Measurements from ENCODE around the gene CARHSP1.
"Not testable (repeated sequence)": the region's sequence is repeated elsewhere in the genome, so short reads cannot be mapped to it uniquely, and the experiment has no call there.

The CARHSP1 gene

DNA sequence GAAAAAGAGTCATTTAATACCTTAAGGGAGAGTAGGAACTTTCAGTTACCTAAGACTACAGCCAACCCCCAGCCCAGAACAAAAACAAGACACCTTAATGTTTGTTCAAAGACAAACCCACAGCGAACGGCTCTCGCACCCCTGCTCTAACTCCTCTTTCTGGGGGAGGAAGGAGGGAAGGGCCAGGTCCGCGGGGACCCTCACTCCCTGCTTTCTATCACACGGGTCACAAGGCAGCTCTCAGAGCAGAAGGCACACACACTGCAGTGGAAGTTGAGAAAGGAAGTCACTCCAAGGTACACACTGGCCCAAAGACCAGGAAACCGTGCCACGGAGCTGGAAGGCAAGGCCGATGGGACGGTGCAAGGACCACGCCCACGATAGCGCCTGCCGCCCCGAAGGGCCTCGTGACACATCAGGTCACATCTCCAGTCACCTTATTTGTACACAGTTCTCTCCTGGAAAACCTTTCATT, 23.3 kb upstream of the CARHSP1 start:
- peak in 1 of 2 experiments; percentile 37 for DNase-seq

DNA sequence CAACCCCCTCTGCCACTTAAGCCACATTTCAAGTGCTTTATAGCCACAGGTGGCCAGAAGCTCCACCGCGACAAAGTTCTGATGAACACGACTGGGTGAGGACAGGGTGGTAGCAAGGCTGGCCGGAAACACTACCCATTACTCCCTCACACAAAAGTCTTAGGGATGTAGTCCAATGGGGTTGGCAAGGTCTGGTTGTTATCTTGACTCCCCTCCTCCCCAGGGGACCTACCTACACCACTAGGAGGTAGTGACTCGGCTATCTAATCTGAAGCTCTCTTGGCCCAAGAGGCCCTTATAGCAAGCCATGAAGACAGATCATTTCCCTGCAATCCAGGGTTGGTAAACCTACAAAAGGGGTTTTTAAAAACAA, 21.7 kb upstream of the CARHSP1 start:
- no peak for DNase-seq

DNA sequence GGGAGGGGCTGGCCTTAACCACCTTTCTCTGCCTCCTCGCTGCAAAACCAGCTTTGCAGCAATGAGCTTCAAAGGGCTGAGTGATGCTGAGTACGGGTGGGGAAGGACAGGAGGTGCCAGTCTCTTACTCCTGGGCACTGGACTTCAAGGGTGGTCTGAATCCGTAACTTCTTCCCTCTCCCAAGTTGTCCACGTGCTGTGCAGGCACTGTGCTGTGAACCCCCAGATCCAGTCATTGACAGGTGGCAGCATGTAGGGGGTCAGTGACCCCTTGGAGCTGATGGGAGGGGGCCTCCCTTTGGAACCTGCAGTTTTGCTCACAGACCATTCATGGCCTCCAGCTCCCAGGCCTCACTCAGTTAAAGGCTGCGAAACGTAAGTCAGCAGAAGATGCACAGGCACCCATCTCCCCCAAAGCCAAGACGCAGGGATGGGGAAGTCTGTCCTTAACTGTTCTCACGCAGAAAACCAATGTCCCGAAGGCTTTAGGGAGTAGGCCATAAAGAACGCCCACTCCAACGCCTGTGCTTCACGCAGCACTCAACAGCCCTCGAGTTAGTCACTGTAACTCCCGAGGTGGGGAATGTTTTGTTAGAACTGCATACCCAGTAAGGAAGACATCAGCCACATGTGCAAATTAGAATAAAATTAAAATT, 21.2 kb upstream of the CARHSP1 start:
- DNase-seq = no peak

DNA sequence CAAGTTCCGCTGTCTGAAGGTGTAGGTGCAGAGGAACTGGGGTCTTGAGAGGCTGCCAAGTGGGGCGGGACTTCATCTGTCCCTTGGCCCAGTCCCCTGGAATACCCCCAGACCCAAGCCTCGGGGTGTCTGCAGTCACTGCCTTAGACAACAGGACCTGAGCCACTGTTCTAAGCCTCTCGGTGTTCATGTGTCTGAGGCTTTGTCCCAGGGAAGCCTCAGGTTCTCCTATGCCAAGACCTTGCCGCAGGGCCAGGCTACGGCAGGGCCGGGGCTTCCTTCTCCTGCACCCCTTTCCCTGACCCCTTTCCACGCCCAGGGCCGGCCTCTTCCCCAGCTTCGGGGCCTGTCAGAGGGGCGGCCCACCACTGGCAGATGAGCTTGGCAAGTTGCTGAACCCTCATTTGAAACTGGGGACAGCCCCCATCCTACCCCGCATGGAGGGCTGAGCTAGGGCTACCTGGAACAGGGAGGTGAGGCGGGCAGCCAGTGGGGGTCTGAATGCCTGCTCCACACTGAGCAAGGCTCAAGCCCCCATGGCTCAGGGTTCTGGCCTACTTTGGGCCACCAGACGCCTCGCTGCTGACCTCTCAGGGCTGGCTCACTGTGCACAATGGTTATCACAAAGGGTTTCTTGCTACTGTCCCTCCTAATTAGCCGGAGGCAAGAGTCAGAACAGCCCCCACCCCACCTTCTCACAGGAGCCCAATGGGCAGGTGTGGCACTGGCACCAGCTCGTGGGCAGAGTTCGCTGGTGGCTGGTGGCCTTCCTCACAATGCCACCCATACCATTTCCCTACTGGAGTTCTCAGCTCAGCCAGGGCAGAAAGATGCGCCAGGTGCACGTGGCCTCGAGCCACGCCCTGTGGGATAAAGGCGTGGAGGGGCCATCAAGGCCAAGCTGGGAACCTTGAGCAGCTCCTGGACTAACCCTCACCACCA, 20.4 kb upstream of the CARHSP1 start:
- DNase-seq = no peak

DNA sequence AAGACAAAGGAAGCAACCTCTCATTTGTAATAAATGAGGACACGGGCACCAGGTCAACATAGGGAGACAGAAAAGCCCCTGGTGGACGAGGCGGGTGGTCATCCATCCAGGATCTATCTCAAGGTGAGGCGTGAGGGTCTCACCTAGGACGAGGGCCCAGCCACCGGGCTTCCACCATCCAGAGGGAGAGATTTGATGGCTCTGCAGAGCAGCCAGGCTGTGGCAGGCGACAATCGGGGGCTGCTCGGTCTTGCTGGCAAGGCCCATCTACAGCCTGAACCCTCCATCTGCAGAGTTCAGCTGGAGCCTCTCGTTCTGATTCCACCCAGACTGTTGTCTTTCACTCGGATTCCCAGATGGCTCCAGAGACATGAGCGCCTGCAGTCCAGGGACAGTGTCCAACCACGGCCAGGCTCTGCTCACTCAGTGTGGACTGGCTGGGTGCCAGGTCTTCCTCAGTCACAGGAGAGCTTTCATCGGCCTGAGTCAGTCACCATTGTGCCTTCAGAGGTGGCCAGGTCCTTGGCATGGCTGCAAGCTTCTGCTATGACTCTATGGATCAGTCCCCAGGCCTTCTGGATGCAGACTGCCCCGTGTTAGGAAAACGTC, 19.2 kb upstream of the CARHSP1 start:
- DNase-seq = no peak

DNA sequence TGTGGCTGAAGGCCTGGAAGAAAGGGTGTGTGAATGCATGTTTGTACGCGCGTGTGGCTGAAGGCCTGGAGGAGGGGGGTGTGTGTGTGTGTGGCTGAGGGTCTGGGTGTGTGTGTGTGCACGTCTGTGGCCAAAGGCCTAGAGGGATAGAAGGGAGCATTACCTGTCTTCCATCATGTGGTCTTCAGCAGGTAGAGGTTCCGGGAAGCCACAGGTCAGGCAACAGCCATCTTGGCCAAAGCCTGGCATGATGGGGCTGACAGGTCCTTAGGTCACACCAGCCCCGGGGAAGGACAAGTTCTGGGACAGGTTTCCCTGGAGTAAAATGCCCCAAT, 18.6 kb upstream of the CARHSP1 start:
- DNase-seq = no peak

DNA sequence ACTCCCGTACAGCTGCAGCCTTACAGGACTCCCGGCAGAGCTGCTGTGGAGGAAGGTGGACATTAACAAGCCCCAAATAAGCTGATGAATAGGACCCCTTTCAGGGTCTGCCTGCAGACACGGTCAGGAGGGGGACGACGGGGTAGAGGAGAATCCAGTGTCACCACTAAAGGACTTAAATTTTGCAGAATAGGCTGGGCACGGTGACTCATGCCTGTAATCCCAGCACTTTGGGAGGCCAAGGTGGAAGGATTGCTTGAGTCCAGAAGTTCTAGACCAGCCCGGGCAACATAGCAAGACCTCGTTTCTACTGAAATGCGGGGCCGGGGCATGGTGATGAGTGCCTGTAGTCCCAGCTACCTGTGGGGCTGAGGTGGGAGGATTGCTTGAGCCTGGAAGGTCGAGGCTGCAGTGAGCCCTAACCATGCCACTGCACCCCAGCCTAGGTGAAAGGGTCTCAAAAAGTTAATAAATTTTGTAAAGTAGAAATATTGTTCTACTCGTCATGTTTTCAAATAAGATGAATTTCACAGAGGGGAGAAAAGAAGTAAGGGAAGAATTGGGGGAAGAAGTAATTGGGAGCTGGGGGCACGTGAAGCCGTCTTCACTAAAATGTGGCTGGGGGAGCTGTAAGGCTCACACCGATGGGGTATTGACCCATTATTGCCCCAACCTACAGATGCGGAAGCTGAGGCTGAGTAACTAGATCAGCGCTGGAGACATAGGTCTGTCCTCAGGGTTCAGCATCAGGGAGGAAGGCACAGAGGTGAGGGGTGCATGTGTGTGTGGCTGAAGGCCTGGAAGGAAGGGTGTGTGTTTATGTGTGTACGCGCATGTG, 18.0 kb upstream of the CARHSP1 start:
- no peak for DNase-seq

DNA sequence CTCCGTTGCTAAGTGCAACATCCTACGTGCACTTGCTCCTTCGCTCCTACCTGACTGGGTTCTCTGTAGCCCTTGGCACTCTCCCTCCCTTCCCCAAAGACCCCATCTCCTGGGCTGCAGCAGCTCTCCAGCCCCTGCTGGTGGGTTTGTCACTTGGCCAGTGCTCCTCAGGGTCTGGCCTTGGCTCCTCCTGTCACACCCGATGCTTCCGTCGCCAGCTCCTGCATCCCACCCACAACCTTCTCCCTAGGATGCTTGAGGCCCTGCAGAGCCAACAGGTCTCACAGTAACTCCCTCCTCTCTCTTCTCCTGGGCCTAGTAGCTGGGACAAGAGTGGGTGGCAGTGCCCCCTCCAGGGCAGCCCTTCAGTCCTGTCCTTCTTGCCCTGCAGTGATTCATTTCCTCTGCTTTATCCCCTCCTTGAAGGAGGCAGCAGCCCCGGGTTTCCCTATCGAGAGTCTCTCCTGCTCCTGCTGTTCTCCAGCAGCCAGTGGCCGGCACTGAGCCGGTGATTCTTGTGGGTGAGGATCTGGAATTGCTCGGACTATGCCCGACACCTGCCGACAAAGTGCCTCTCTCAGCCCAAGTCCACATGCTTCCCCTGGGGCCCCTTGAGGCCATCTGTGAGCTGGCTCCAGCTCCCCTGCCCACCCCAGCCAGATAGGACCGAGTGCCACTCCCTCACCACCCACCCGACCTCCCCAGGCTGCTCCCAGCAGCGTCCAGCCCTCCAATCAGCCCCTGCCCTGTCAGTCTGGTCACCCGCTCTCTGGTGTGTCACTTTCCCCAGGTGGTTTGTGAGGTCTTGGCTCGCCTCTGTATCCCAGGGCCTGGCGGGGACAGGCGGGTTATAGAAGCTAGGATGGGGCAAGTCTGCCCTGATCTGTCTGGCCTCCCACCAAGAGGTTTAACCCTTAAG, 17.1 kb upstream of the CARHSP1 start:
- DNase-seq = no peak

DNA sequence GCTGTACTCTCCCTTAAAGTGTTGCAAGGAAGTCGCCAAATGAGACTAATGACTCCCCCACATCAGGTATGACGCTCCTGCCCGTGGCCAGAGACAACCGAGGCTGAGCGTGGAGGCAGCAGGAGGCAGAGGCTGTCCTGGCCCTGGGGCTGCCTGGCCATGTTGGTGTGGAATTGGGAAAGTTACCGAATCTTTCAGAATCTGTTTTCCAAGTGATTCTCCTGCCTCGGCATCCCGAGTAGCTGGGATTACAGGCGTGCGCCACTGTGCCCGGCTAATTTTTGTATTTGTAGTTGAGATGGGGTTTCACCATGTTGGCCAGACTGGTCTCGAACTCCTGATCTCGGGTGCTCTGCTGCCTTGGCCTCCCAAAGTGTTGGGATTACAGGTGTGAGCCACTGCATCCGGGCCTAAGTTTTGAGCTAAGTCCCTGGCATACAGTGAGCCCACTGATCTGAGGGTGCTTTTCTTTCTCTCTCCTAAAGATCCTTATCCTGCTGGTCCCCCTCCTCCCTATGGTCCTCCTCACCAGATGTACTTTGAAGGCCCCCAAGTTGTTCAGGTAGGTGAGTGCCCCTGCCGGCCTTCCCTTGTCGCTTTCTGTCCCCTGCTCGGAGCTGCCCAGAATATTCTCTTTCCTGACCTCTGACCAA, 14.0 kb upstream of the CARHSP1 start:
- no peak for DNase-seq

DNA sequence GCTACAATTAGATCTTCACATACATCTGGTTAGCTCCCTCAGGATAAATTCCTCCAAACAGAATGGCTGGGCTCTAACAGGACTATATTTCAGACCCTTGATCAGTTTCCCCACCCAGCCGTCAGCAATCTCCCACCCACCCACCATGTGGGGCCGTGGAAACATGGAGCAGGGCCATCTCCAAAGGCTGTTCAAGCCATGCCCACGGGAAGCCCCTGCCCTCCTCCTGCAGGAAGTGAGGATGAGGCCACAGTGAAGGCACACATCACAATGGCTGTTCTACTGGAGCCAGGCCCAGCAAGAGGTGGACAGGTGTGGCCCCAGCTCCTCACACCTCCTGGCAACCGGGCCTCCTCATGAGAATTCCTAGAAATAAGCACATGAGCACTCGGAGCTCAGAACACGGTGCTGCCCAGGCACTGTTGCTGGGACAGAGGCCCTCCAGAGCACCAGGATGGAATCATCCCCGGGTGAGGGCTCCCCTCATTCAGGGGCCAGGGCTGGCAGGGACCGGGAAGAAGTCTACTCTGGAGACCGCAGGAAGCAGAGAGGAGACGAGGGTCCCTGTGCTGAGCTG, 13.3 kb upstream of the CARHSP1 start, which contains the start of gene LITAFD:
LITAFD (plus strand) TSS at position 311 of the 577 bp plus-strand sequence. CDS start 2,005 bp downstream, outside the sequence.
- no peak for DNase-seq

DNA sequence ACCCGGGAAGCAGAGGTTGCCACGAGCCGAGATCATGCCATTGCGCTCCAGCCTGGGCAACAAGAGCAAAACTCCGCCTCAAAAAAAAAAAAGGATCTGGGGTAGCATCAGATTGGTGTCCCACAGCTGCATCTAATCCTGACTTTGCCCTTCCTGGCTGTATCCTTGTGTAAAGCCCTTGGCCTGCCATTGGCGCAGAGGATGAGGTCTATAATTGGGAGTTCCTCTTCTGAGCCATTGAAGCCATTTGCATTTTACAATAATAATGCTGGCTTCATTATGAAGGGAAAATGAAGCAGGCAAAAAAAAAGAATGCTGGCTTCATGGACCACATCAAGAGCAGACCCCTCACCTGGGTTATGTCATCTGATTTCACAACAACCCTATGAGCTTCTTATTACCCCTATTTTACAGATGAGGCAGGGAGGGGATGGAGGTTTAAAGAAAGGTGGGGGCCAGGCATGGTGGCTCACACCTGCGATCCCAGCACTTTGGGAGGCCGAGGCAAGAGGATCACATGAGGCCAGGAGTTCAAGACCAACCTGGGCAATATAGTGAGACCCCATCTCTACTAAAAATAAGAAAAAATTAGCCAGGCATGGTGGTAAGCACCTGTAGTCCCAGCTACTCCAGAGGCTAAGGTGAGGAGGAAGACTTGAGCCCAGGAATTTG, 12.2 kb upstream of the CARHSP1 start:
- no peak for DNase-seq

DNA sequence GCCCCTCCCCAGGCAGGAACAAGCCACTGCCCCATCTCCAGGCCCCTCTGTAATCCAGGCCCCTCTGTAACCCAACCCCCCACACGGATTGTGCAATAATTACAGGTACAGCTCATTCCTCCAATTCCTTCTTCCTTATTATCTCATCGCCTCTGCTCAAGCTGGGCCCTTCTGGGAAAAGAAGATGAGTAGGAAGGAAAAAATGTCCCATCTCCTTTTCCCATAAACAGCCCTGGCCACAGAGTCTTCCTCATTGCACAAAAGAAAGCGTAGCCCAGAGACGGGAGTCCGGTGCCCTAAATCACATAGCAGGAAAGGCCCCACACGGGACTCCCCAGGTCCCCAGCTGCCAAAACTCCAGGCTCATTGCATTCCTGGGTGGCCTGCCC, 9.7 kb upstream of the CARHSP1 start:
- no peak for DNase-seq

DNA sequence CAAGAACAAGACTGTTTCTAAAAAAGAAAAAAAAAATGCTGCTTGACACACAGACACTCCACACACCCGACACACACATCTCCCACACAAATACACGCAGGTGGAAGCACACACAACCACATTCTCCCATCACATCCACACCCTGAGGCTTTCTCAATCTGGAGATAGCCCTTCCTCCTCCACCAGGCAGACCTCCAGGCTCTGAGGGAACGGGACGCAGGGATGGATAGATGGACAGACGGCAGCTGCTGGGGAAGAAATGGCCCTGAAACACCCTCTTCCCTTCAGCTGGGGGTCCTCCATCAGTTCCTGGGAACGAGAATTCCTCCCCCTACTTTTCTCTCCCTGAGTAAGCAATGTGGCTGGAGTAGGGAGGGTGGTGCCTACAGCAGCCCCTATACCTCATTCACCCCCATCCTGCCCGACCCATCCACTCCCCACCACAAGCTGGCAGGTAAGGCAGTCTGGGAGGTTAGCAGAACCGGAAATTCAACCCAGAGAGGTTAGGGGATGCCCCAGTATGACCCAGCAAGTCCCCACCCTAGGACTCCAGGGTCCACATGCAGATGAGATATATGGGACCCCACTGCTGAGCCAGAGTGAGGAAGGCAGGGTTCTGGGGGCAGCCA, 9.2 kb upstream of the CARHSP1 start:
- DNase-seq = no peak

DNA sequence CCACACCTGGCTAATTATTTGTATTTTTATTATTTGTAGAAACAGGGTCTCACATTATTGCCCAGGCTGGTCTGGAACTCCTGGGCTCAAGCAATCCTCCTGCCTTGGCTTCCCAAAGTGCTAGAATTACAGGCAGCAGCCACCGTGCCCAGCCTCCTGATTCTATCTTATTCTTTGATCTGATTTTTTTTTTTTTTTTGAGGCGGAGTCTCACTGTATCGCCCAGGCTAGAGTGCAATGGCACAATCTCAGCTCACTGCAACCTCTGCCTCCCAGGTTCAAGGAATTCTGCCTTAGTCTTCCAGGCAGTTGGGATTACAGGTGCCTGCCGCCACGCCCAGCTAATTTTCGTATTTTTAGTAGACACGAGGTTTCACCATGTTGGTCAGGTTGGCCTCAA, 6.5 kb upstream of the CARHSP1 start:
- not testable (repeated sequence) for DNase-seq

DNA sequence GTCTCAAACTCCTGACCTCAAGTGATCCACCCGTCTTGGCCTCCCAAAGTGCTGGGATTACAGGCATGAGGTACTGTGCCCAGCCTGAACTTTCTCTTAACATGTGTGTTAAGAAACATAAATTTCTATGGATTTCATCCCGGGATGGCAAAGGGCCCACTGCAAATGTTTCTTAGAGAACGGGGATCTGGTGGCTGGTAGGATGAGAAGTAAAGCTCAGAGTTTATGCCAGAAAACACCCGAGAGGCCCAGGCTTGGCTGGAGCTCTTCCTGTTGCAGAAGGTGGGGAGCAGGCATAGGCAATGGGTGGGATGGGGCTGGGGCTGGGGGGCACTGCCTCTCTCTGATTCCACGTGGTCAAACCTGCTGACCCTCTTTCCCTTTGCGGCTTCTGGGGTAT, 5.6 kb upstream of the CARHSP1 start:
- no peak for DNase-seq

DNA sequence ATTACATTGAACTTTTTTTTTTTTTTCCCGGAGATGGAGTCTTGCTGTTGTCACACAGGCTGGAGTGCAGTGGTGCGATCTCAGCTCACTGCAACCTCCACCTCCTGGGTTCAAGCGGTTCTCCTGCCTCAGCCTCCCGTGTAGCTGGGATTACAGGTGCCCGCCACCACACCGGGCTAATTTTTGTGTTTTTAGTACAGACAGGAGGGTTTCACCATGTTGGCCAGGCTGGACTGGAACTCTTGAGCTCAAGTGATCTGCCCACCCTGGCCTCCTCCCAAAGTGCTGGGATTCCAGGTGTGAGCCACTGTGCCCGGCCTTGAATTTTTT, 5.0 kb upstream of the CARHSP1 start:
- not testable (repeated sequence) for DNase-seq

DNA sequence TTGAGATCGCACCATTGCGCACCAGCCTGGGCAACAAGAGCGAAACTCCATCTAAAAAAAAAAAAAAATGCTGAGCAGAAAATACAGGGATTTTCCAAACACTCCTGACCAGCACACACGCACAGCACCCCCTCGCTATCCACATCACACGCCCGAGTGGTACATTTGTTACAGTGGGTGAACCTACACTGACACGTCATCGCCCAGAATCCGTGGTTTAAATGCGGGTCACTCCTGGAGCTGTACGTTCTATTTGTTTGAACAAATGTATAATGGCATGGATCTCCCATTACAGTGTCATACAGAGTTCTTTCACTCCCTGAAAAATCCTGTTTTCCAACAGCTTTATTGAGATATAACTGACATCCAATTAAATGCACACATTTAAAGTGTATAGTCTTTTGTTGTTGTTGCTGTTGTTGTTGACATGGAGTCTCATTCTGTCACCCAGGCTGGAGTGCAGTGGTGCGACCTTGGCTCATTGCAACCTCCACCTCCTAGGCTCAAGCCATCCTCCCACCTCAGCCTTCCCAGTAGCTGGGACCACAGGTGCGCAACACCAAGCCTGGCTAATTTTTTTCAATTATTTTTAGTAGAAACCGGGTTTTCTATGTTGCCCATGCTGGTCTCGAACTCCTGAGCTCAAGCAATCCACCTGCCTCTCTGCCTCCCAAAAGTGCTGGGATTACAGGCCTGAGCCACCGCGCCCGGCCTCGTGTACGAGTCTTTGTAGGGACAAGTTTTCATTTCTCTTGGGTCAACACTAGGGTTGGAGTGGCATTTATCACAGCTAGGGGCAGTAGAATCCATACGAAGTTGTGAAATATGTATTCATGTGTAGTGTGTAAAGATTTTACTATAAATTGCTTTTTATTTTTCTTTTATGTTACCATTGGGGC, 4.4 kb upstream of the CARHSP1 start:
- DNase-seq = no peak

DNA sequence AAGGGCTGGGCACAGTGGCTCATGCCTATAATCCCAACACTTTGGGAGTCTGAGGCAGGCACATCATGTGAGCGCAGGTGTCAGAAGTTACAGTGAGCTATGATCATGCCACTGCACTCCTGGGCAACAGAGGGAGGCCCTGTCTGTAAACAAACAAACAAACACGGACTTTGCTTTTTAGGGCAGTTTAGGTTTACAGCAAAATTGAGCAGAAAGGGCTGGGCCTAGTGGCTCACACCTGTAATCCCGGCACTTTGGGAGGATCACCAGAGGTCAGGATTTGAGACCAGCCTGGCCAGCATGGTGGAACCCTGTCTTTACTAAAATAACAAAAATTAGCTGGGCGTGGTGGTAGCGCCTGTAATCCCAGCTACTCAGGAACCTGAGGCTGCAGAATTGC, 3.3 kb upstream of the CARHSP1 start:
- DNase-seq = no peak

DNA sequence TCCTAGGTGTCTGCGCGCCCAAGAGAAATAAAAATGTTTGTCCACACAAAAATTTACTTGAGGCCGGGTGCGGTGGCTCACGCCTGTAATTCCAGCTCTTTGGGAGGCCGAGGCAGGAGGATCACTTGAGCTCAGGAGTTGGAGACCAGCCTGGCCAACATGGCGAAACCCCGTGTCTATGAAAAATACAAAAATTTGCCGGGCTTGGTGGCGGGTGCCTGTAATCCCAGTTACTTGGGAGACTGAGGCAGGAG, 1.1 kb upstream of the CARHSP1 start:
- not testable (repeated sequence) for DNase-seq
